ENCODE results near the gene ODAD3. TPM values are rescaled to one million over a fixed set of nuclear protein-coding genes. Genes with fewer than 3 reads are reported as not detected.

Gene ODAD3
- total and polyA plus RNA-seq, 2 donors (not counting 1 experiment from before 2014, with no cell fraction given): 0.18 to 0.62 TPM

DNA sequence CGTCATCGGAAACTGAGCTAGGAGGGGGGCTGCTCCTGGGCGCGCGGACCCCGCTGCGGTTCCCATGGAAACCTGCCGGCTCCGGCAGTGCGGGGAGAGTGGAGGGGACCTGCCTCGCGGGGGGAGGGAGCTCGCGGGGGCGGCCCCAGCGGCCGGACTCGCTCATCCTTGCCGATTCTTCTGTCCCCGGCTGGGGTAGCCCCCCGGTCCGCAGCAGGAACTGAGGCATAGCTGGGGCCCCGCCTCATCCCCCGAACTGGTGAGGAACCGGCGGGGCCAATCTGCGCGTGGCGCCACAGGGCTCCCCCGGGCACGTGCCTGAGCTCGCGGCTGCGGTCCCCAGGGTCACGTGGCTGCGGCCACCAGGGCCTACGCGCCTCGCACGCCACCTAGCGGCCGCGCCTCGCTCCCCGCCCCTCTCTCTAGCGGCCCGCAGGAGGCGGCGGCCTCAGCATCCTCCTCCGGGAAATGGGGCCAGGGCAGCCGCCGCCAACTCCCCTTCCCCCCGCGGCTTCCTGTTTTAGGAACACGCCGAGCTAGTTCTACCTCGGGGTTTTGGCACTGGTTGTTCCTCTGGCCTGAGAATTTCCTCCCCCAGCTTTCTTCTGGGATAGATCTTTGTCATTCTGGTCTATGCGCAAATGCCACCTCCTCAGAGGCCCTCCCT is 47.6 kb upstream of the ODAD3 start:
- peak overlapping the region in 4 of 5 experiments; percentile 20 to 48 (median 30) for H3K4me3 ChIP-seq (ENCODE audit: control extremely low read depth in 1 of 5, extremely low read depth in 1 of 5, insufficient read depth in 1 of 5, low read depth in 2 of 5, low read length in 4 of 5)
- peak overlapping the region; percentile 27 for H2AFZ ChIP-seq (ENCODE audit: insufficient read depth, low read depth, low read length, poor library complexity, severe bottlenecking)
- no peaks in the 10 kb centered on the region for H4K20me1 ChIP-seq (ENCODE audit: control insufficient read depth, insufficient read depth, low read length, poor library complexity, severe bottlenecking)
- peaks cover 0 to 2% of the 10 kb centered on the region in 2 experiments for H3K36me3 ChIP-seq (replicated peaks in 1 of 2; ENCODE audit: control extremely low read depth in 1 of 2, control insufficient read depth in 1 of 2, extremely low read depth in 1 of 2, insufficient read depth in 2 of 2, low read length in 1 of 2)
- Mint-ChIP-seq H3K4me3 (peak overlapping the region; percentile 80), H3K4me1 (peaks cover 27% of the 10 kb centered on the region), H3K9me3 (ENCODE audit: insufficient read depth) (no peaks in the 10 kb centered on the region), H3K27me3 (peaks cover 34% of the 10 kb centered on the region), H3K27ac (peak overlapping the region; percentile 80)
- 1% methylated on average over 58 of the region's 58 CpGs for WGBS (ENCODE audit: insufficient coverage)
- H3K9me3 ChIP-seq (ENCODE audit: control extremely low read depth in 1 of 3, control insufficient read depth in 2 of 3, insufficient read depth in 1 of 3, low read length in 2 of 3): peaks cover 0 to 25% (median 0%) of the 10 kb centered on the region in 3 donors
- TF ChIP-seq, protein P1, sequence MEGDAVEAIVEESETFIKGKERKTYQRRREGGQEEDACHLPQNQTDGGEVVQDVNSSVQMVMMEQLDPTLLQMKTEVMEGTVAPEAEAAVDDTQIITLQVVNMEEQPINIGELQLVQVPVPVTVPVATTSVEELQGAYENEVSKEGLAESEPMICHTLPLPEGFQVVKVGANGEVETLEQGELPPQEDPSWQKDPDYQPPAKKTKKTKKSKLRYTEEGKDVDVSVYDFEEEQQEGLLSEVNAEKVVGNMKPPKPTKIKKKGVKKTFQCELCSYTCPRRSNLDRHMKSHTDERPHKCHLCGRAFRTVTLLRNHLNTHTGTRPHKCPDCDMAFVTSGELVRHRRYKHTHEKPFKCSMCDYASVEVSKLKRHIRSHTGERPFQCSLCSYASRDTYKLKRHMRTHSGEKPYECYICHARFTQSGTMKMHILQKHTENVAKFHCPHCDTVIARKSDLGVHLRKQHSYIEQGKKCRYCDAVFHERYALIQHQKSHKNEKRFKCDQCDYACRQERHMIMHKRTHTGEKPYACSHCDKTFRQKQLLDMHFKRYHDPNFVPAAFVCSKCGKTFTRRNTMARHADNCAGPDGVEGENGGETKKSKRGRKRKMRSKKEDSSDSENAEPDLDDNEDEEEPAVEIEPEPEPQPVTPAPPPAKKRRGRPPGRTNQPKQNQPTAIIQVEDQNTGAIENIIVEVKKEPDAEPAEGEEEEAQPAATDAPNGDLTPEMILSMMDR (IDR thresholded peaks at IDR 0.05): peak; percentile 93
- no peak for TF ChIP-seq EZH2 (IDR thresholded peaks at IDR 0.05; ENCODE audit: borderline replicate concordance, insufficient read depth, low read depth, low read length, poor library complexity, severe bottlenecking)
- H3K27me3 ChIP-seq (replicated peaks in 1 of 4; ENCODE audit: control extremely low read depth in 1 of 4, control insufficient read depth in 3 of 4, insufficient read depth in 4 of 4, low read length in 3 of 4): peaks cover 0 to 46% (median 25%) of the 10 kb centered on the region in 4 experiments
- CTCF ChIA-PET: interaction anchor here (0.6 to 3.4 kb wide), 33 partner anchors 8 to 1303 kb away, joined by 3 to 38 read pairs (median 4); partner anchors contain the start of genes ELOF1, EPOR, ODAD3 and PRKCSH
- peaks cover 37 to 42% of the 10 kb centered on the region in 2 donors for H3K4me1 ChIP-seq (ENCODE audit: control insufficient read depth in 2 of 2, insufficient read depth in 2 of 2, low read length in 2 of 2)
- H3K27ac ChIP-seq (ENCODE audit: low read length in 2 of 2): no peak overlapping the region
- H3K9ac ChIP-seq (ENCODE audit: low read length): peak overlapping the region; percentile 45
- intact Hi-C loops (cut with micrococcal nuclease): loop anchor here (1.0 to 5.0 kb wide), 7 partner anchors 23 to 445 kb away; partner anchors contain the start of genes ODAD3, PRKCSH and ZNF653
- no peaks in the 10 kb centered on the region for H3K79me2 ChIP-seq (ENCODE audit: control insufficient read depth, insufficient read depth, low read length)
- ATAC-seq (ENCODE audit: low read depth) (peak; percentile 79), DNase-seq (peak; percentile 93)
- H3K4me2 ChIP-seq (replicated peaks; ENCODE audit: low read depth, low read length, poor library complexity, severe bottlenecking): peak overlapping the region; percentile 89
- POLR2A ChIA-PET: interaction anchor here (0.5 to 1.5 kb wide), 6 partner anchors 26 to 108 kb away, joined by 3 to 9 read pairs (median 5); partner anchors contain the start of genes ODAD3, PRKCSH and SWSAP1
